ENCODE measurements around the gene PARP2.

- TF ChIP-seq, protein P1, sequence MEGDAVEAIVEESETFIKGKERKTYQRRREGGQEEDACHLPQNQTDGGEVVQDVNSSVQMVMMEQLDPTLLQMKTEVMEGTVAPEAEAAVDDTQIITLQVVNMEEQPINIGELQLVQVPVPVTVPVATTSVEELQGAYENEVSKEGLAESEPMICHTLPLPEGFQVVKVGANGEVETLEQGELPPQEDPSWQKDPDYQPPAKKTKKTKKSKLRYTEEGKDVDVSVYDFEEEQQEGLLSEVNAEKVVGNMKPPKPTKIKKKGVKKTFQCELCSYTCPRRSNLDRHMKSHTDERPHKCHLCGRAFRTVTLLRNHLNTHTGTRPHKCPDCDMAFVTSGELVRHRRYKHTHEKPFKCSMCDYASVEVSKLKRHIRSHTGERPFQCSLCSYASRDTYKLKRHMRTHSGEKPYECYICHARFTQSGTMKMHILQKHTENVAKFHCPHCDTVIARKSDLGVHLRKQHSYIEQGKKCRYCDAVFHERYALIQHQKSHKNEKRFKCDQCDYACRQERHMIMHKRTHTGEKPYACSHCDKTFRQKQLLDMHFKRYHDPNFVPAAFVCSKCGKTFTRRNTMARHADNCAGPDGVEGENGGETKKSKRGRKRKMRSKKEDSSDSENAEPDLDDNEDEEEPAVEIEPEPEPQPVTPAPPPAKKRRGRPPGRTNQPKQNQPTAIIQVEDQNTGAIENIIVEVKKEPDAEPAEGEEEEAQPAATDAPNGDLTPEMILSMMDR (IDR thresholded peaks at IDR 0.05) = no peak
- no peak for TF ChIP-seq POLR2A (IDR thresholded peaks at IDR 0.05)
These were observed 39.1 kb downstream of the PARP2 start for GRCh38 chr14:20382526-20382925.
